ENCODE data around the gene CENPQ. TPM values are rescaled to one million over a fixed set of nuclear protein-coding genes. Genes with fewer than 3 reads are reported as not detected.

The CENPQ gene
- total RNA-seq, result 1 to 10 TPM; 2.4 to 6.1 (median 3.9) TPM

- intact Hi-C loops (cut with DNase I), result no loop called here
- peaks cover 18% of the 10 kb centered on the region in 2 donors for H3K4me1 ChIP-seq
- TF ChIP-seq CTCF (IDR thresholded peaks at IDR 0.05) (peak in 1 of 6 experiments; percentile 25), POLR2A (IDR thresholded peaks at IDR 0.05) (peak in 1 of 2 donors; percentile 80)
- peak within 1 kb of the TSS; percentile 57 to 82 (median 80) for H3K4me3 ChIP-seq (replicated peaks in 1 of 3)
- peak within 1 kb of the TSS; percentile 4 to 81 (median 59) for H3K27ac ChIP-seq
- H3K9me3 ChIP-seq, result no peaks in the 10 kb centered on the region
- peak; percentile 94 to 95 for DNase-seq
- H3K27me3 ChIP-seq, result no peaks in the 10 kb centered on the region
- 0% methylated on average over 36 to 37 of the region's 37 CpGs for WGBS, 2 donors
- no peaks in the 10 kb centered on the region for H3K36me3 ChIP-seq
Measured at GRCh38 chr6:49462927-49463611, at the start of gene CENPQ, which contains the start of gene MMUT. Gene CENPQ, plus strand, starts transcription at chr6:49463370. Its CDS starts 6,807 bp downstream, at chr6:49470177. Gene MMUT, minus strand, starts transcription at chr6:49463253. Its CDS starts 3,787 bp downstream, at chr6:49459466.

GRCh38 chr6:49415358-49415757, 47.8 kb upstream of the CENPQ start:
- no peak for TF ChIP-seq POLR2A (IDR thresholded peaks at IDR 0.05)
- no peak for TF ChIP-seq CTCF (IDR thresholded peaks at IDR 0.05)
- Histone ChIP-seq H3K9me3 (no peaks in the 10 kb centered on the region), H3K27me3 (no peaks in the 10 kb centered on the region), H3K27ac (no peak overlapping the region), H3K36me3 (no peaks in the 10 kb centered on the region), H3K4me3 (replicated peaks in 1 of 3) (no peak overlapping the region), H3K4me1 (no peaks in the 10 kb centered on the region)
- no peak for DNase-seq
- 55 to 64% methylated on average over 1 of the region's 1 CpG for WGBS, 2 donors
- intact Hi-C loops (cut with DNase I), result no loop called here

- no peaks in the 10 kb centered on the region for H3K9me3 ChIP-seq
- H3K27me3 ChIP-seq, result no peaks in the 10 kb centered on the region
- TF ChIP-seq POLR2A (IDR thresholded peaks at IDR 0.05), result no peak
- no peak for TF ChIP-seq CTCF (IDR thresholded peaks at IDR 0.05)
- no peaks in the 10 kb centered on the region for H3K36me3 ChIP-seq
- H3K4me3 ChIP-seq (replicated peaks in 1 of 3), result no peak overlapping the region
- no peak overlapping the region for H3K27ac ChIP-seq
- H3K4me1 ChIP-seq, result no peaks in the 10 kb centered on the region
- no peak for DNase-seq
- intact Hi-C loops (cut with DNase I), result no loop called here
- 82 to 91% methylated on average over 4 of the region's 4 CpGs for WGBS, 2 donors
Measured at GRCh38 chr6:49416195-49416594, 47.0 kb upstream of the CENPQ start.

- Histone ChIP-seq H3K36me3 (no peaks in the 10 kb centered on the region), H3K9me3 (no peaks in the 10 kb centered on the region), H3K27me3 (no peaks in the 10 kb centered on the region), H3K4me3 (replicated peaks in 1 of 3) (no peak overlapping the region), H3K4me1 (no peaks in the 10 kb centered on the region), H3K27ac (no peak overlapping the region)
- WGBS, 2 donors, result 44 to 51% methylated on average over 1 of the region's 1 CpG
- DNase-seq, result no peak
- intact Hi-C loops (cut with DNase I), result no loop called here
- TF ChIP-seq CTCF (IDR thresholded peaks at IDR 0.05), result no peak
- no peak for TF ChIP-seq POLR2A (IDR thresholded peaks at IDR 0.05)
Measured at GRCh38 chr6:49423817-49424216, 39.4 kb upstream of the CENPQ start.

GRCh38 chr6:49430187-49430586, 33.0 kb upstream of the CENPQ start:
- Histone ChIP-seq H3K9me3 (no peaks in the 10 kb centered on the region), H3K27ac (no peak overlapping the region), H3K4me3 (replicated peaks in 1 of 3) (no peak overlapping the region), H3K4me1 (no peaks in the 10 kb centered on the region), H3K27me3 (no peaks in the 10 kb centered on the region), H3K36me3 (peaks cover 14 to 23% of the 10 kb centered on the region in 2 donors)
- WGBS, 2 donors, result 63 to 89% methylated on average over 2 of the region's 2 CpGs
- TF ChIP-seq CTCF (IDR thresholded peaks at IDR 0.05) (no peak), POLR2A (IDR thresholded peaks at IDR 0.05) (no peak)
- intact Hi-C loops (cut with DNase I), result no loop called here
- no peak for DNase-seq
